ENCODE measurements around the gene MICA.

MICA gene

DNA sequence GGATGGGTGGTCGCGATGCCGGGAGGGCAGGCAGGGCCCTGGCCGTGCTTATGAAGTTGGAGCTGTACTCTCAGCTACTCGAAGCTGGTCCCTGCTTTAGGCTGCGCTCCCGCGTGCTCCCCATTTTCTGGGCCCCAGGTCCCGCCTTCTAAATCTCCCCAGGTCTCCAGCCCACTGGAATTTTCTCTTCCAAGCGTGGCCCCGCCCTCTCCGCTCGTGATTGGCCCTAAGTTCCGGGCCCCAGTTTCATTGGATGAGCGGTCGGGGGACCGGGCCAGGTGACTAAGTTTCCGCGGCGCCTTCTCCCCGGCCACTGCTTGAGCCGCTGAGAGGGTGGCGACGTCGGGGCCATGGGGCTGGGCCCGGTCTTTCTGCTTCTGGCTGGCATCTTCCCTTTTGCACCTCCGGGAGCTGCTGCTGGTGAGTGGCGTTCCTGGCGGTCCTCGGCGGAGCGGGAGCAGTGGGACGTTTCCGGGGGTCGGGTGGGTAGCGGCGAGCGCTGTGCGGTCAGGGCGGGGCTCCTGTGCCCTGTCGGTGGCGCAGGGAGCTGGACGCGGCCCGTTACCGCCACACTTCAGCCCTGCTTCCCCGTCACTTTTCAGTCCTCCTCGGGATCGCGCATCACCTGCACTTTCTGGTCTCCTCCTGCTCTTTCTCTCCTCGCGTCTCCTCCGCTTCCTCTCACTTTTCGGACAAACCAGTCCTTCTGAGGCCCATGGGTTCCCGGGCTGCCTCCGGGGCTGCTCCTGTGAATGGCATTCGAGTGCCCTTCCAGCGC lies at the start of gene MICA:
MICA (plus strand) TSS at position 313 of the 778 bp plus-strand sequence; CDS start at position 351, 38 bp downstream.
- no peaks in the 10 kb centered on the region for H3K27me3 ChIP-seq (ENCODE audit: control insufficient read depth in 2 of 2, insufficient read depth in 2 of 2, low read length in 2 of 2)
- H3K4me1 ChIP-seq (ENCODE audit: control insufficient read depth in 2 of 2, insufficient read depth in 2 of 2, low read length in 2 of 2): peaks cover 32 to 46% of the 10 kb centered on the region in 2 donors
- peak within 1 kb of the TSS; percentile 66 to 93 for H3K4me3 ChIP-seq (ENCODE audit: low read length in 2 of 2)
- peak within 1 kb of the TSS; percentile 65 to 95 for H3K9ac ChIP-seq (ENCODE audit: low read depth in 1 of 2, low read length in 2 of 2)
- H3K27ac ChIP-seq (ENCODE audit: low read depth in 2 of 2, low read length in 2 of 2): peak within 1 kb of the TSS; percentile 68 to 94
- peaks cover 0 to 2% of the 10 kb centered on the region in 2 donors for H3K36me3 ChIP-seq (ENCODE audit: control insufficient read depth in 2 of 2, insufficient read depth in 2 of 2, low read length in 2 of 2)
- no peaks in the 10 kb centered on the region for H3K9me3 ChIP-seq (ENCODE audit: control insufficient read depth in 2 of 2, low read length in 2 of 2)

DNA sequence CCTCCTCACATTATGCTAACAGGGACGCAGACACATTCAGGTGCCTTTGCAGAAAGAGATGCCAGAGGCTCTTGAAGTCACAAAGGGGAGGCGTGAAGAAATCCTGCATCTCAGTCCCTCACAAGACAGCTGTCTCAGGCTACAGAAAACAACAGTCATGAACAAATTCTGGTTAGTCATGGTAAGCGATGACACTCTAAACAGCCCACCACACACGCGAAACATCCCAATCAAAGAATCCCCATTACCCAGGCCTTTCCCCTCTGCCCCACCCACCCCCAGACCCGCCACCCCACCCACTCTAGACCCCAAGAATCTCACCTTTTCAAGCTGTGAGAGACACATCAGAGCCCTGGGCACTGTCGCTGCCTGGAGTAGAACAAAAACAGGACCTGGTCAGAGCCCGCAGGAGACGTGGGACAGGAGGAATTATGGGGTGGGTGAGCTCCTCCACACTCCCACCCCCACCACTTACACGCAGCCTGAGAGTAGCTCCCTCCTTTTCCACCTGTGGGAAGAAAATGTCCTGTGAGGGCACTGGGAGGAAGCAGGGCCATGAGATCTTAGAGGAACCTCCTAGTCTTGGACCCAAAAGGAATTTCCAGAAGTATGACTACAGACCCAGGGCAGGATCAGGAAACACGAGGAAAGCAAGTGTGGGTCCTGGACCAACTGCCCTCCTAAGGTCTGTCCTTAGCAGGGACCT lies 49.1 kb upstream of the MICA start:
- H3K4me1 ChIP-seq (ENCODE audit: control insufficient read depth in 2 of 2, insufficient read depth in 2 of 2, low read length in 2 of 2): peaks cover 14 to 21% of the 10 kb centered on the region in 2 donors
- no peak overlapping the region for H3K27ac ChIP-seq (ENCODE audit: low read depth in 2 of 2, low read length in 2 of 2)
- no peaks in the 10 kb centered on the region for H3K9me3 ChIP-seq (ENCODE audit: control insufficient read depth in 2 of 2, low read length in 2 of 2)
- peaks cover 20 to 24% of the 10 kb centered on the region in 2 donors for H3K36me3 ChIP-seq (ENCODE audit: control insufficient read depth in 2 of 2, insufficient read depth in 2 of 2, low read length in 2 of 2)
- no peaks in the 10 kb centered on the region for H3K27me3 ChIP-seq (ENCODE audit: control insufficient read depth in 2 of 2, insufficient read depth in 2 of 2, low read length in 2 of 2)
- H3K4me3 ChIP-seq (ENCODE audit: low read length in 2 of 2): peak overlapping the region; percentile 78 to 81
- H3K9ac ChIP-seq (ENCODE audit: low read depth in 1 of 2, low read length in 2 of 2): peak overlapping the region in 1 of 2 donors; percentile 95

DNA sequence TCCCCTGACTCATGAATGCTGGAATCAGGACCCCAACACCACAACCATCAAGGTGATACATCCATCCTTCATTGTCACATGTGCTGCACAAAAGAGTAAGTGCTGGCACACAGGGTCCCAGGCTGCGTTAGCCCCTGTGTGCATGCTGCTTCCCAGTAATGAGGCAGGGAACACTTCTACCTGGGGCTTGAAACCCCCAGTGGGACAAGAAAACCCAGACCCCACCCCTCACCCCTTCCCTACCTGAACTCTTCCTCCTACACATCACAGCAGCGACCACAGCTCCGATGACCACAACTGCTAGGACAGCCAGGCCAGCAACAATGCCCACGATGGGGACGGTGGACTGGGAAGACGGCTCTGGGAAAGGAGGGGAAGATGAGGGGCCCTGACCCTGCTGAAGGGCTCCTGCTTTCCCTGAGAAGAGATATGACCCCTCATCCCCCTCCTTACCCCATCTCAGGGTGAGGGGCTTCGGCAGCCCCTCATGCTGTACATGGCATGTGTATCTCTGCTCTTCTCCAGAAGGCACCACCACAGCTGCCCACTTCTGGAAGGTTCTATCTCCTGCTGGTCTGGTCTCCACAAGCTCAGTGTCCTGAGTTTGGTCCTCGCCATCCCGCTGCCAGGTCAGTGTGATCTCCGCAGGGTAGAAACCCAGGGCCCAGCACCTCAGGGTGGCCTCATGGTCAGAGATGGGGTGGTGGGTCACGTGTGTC lies 48.4 kb upstream of the MICA start:
- Histone ChIP-seq H3K9me3 (ENCODE audit: control insufficient read depth in 2 of 2, low read length in 2 of 2) (no peaks in the 10 kb centered on the region), H3K4me1 (ENCODE audit: control insufficient read depth in 2 of 2, insufficient read depth in 2 of 2, low read length in 2 of 2) (peaks cover 14 to 21% of the 10 kb centered on the region in 2 donors), H3K4me3 (ENCODE audit: low read length in 2 of 2) (peak overlapping the region; percentile 78 to 81), H3K27me3 (ENCODE audit: control insufficient read depth in 2 of 2, insufficient read depth in 2 of 2, low read length in 2 of 2) (no peaks in the 10 kb centered on the region), H3K36me3 (ENCODE audit: control insufficient read depth in 2 of 2, insufficient read depth in 2 of 2, low read length in 2 of 2) (peaks cover 20 to 24% of the 10 kb centered on the region in 2 donors), H3K27ac (ENCODE audit: low read depth in 2 of 2, low read length in 2 of 2) (no peak overlapping the region), H3K9ac (ENCODE audit: low read depth in 1 of 2, low read length in 2 of 2) (peak overlapping the region; percentile 52 to 95)

DNA sequence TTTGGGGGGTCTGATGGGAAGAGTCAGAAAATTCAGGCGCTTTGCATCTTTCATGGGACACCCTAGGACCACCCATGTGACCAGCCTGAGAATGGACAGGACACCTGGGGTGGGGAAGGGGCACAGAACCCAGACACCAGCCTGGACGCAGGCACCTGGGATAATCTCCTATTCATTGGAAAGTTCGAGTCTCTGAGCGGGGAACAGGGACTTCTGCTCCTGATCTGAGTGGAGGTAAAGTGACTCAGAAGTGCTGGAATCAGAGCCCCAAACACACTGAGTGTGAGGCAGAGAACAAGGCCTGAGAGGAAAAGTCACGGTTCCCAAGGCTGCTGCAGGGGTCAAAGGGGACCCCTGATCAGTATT lies 47.8 kb upstream of the MICA start:
- peaks cover 20 to 24% of the 10 kb centered on the region in 2 donors for H3K36me3 ChIP-seq (ENCODE audit: control insufficient read depth in 2 of 2, insufficient read depth in 2 of 2, low read length in 2 of 2)
- H3K4me3 ChIP-seq (ENCODE audit: low read length in 2 of 2): peak overlapping the region; percentile 78 to 81
- H3K27ac ChIP-seq (ENCODE audit: low read depth in 2 of 2, low read length in 2 of 2): peak overlapping the region in 1 of 2 donors; percentile 89
- H3K4me1 ChIP-seq (ENCODE audit: control insufficient read depth in 2 of 2, insufficient read depth in 2 of 2, low read length in 2 of 2): peaks cover 14 to 21% of the 10 kb centered on the region in 2 donors
- H3K9me3 ChIP-seq (ENCODE audit: control insufficient read depth in 2 of 2, low read length in 2 of 2): no peaks in the 10 kb centered on the region
- H3K27me3 ChIP-seq (ENCODE audit: control insufficient read depth in 2 of 2, insufficient read depth in 2 of 2, low read length in 2 of 2): no peaks in the 10 kb centered on the region
- peak overlapping the region; percentile 52 to 95 for H3K9ac ChIP-seq (ENCODE audit: low read depth in 1 of 2, low read length in 2 of 2)

DNA sequence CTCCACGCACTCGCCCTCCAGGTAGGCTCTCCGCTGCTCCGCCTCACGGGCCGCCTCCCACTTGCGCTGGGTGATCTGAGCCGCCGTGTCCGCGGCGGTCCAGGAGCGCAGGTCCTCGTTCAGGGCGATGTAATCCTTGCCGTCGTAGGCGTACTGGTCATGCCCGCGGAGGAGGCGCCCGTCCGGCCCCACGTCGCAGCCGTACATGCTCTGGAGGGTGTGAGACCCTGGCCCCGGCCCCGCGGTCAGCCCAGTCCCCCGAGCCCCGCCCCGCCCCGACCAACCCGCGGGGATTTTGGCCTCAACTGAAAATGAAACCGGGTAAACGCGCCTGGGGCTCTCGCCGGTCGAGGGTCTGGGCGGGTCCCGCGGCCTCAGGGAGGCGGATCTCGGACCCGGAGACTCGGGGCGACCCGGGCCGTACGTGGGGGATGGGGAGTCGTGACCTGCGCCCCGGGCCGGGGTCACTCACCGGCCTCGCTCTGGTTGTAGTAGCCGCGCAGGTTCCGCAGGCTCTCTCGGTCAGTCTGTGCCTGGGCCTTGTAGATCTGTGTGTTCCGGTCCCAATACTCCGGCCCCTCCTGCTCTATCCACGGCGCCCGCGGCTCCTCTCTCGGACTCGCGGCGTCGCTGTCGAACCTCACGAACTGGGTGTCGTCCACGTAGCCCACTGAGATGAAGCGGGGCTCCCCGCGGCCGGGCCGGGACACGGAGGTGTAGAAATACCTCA lies 47.0 kb upstream of the MICA start:
- Histone ChIP-seq H3K27me3 (ENCODE audit: control insufficient read depth in 2 of 2, insufficient read depth in 2 of 2, low read length in 2 of 2) (no peaks in the 10 kb centered on the region), H3K9me3 (ENCODE audit: control insufficient read depth in 2 of 2, low read length in 2 of 2) (no peaks in the 10 kb centered on the region), H3K27ac (ENCODE audit: low read depth in 2 of 2, low read length in 2 of 2) (peak overlapping the region; percentile 75 to 89), H3K4me1 (ENCODE audit: control insufficient read depth in 2 of 2, insufficient read depth in 2 of 2, low read length in 2 of 2) (peaks cover 14 to 21% of the 10 kb centered on the region in 2 donors), H3K9ac (ENCODE audit: low read depth in 1 of 2, low read length in 2 of 2) (peak overlapping the region; percentile 74 to 95), H3K36me3 (ENCODE audit: control insufficient read depth in 2 of 2, insufficient read depth in 2 of 2, low read length in 2 of 2) (peaks cover 20 to 24% of the 10 kb centered on the region in 2 donors), H3K4me3 (ENCODE audit: low read length in 2 of 2) (peak overlapping the region; percentile 78 to 81)

DNA sequence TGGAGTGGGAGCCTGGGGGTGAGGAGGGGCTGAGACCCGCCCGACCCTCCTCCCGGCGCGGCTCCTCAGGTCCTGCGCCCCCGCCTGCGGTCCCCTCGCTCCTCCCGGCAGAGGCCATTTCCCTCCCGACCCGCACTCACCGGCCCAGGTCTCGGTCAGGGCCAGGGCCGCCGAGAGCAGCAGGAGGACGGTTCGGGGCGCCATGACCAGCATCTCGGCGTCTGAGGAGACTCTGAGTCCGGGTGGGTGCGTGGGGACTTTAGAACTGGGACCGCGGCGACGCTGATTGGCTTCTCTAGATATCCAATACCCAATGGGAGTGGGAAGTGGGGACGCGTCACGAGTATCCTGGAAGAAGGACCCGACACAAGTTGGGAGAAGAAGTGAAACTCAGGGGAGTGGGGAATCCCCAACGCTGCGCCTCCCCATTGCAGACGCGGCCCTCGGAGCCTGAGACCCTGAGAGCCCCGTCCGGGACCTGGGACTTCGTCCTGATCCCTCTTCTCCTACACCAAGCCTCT lies 46.4 kb upstream of the MICA start, which contains the start of gene HLA-B:
HLA-B (minus strand) TSS at position 234 of the 521 bp plus-strand sequence; CDS start at position 213, 21 bp downstream.
- Histone ChIP-seq H3K27ac (ENCODE audit: low read depth in 2 of 2, low read length in 2 of 2) (peak within 1 kb of the TSS; percentile 78 to 89), H3K9ac (ENCODE audit: low read depth in 1 of 2, low read length in 2 of 2) (peak within 1 kb of the TSS; percentile 78 to 95), H3K36me3 (ENCODE audit: control insufficient read depth in 2 of 2, insufficient read depth in 2 of 2, low read length in 2 of 2) (peaks cover 20 to 24% of the 10 kb centered on the region in 2 donors), H3K4me1 (ENCODE audit: control insufficient read depth in 2 of 2, insufficient read depth in 2 of 2, low read length in 2 of 2) (peaks cover 14 to 21% of the 10 kb centered on the region in 2 donors), H3K4me3 (ENCODE audit: low read length in 2 of 2) (peak within 1 kb of the TSS; percentile 78 to 81), H3K27me3 (ENCODE audit: control insufficient read depth in 2 of 2, insufficient read depth in 2 of 2, low read length in 2 of 2) (no peaks in the 10 kb centered on the region), H3K9me3 (ENCODE audit: control insufficient read depth in 2 of 2, low read length in 2 of 2) (no peaks in the 10 kb centered on the region)

DNA sequence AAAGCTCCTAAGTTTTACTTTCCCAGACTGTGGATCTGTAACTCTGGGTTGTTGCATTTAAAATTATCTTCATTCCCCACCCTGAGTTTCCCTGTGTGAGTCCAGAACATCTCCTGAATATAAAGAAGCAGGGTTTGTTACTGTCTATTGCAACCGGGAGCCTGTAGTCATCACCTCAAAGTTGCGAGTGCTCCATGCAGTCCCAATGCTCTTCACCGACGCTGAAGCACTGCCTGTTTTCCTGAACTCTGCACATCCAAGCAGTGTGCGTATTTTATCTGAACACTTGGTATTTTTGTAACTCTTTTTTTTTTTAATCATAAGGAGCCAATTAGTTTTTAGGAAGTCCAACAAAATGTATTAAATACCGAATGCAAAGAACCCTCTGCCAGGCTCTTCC lies 45.5 kb upstream of the MICA start:
- Histone ChIP-seq H3K4me1 (ENCODE audit: control insufficient read depth in 2 of 2, insufficient read depth in 2 of 2, low read length in 2 of 2) (peaks cover 14 to 15% of the 10 kb centered on the region in 2 donors), H3K9me3 (ENCODE audit: control insufficient read depth in 2 of 2, low read length in 2 of 2) (no peaks in the 10 kb centered on the region), H3K27me3 (ENCODE audit: control insufficient read depth in 2 of 2, insufficient read depth in 2 of 2, low read length in 2 of 2) (no peaks in the 10 kb centered on the region), H3K9ac (ENCODE audit: low read depth in 1 of 2, low read length in 2 of 2) (peak overlapping the region in 1 of 2 donors; percentile 95), H3K27ac (ENCODE audit: low read depth in 2 of 2, low read length in 2 of 2) (no peak overlapping the region), H3K4me3 (ENCODE audit: low read length in 2 of 2) (peak overlapping the region in 1 of 2 donors; percentile 73), H3K36me3 (ENCODE audit: control insufficient read depth in 2 of 2, insufficient read depth in 2 of 2, low read length in 2 of 2) (peaks cover 20 to 24% of the 10 kb centered on the region in 2 donors)

DNA sequence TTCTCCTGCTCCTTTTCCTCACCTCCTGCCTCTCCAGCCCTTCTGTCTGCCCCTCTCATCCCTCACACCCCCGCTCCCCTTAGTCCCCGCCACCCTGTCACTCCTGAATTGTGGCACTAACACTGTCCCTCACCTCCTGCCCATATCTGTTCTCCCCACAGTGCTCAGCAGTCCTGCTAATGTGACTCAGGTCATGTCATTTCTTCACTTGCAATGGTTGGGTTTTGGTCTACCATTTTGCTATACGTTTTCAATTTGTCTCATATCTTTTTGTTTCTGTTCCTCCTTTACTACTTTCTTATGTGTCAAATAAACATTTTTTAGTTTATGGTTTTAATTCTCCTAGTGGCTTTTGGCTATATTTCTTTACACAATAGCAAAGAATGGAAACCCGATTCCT lies 45.1 kb upstream of the MICA start:
- H3K9me3 ChIP-seq (ENCODE audit: control insufficient read depth in 2 of 2, low read length in 2 of 2): no peaks in the 10 kb centered on the region
- no peaks in the 10 kb centered on the region for H3K27me3 ChIP-seq (ENCODE audit: control insufficient read depth in 2 of 2, insufficient read depth in 2 of 2, low read length in 2 of 2)
- no peak overlapping the region for H3K4me3 ChIP-seq (ENCODE audit: low read length in 2 of 2)
- H3K27ac ChIP-seq (ENCODE audit: low read depth in 2 of 2, low read length in 2 of 2): no peak overlapping the region
- peaks cover 20 to 23% of the 10 kb centered on the region in 2 donors for H3K36me3 ChIP-seq (ENCODE audit: control insufficient read depth in 2 of 2, insufficient read depth in 2 of 2, low read length in 2 of 2)
- peak overlapping the region in 1 of 2 donors; percentile 6 for H3K9ac ChIP-seq (ENCODE audit: low read depth in 1 of 2, low read length in 2 of 2)
- H3K4me1 ChIP-seq (ENCODE audit: control insufficient read depth in 2 of 2, insufficient read depth in 2 of 2, low read length in 2 of 2): peaks cover 14 to 15% of the 10 kb centered on the region in 2 donors

DNA sequence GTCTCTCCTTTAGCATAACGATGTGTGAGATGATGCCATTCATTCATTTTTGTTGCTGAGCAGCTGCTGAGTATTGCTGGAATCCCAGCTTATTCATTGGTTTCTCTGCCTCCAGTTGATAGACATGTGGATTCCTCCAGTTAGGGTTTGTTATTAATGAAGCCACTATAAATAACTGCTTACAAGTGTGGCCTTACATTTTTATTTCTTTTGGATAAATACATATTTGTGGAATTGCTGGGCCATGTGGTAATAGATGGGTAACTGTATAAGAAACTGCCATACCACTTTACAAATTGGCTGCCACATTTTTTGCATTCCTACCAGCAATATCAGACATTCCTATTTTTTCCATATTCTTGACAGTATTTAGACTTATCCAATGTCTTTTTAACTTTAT lies 43.8 kb upstream of the MICA start:
- Histone ChIP-seq H3K36me3 (ENCODE audit: control insufficient read depth in 2 of 2, insufficient read depth in 2 of 2, low read length in 2 of 2) (peaks cover 12% of the 10 kb centered on the region in 2 donors), H3K27ac (ENCODE audit: low read depth in 2 of 2, low read length in 2 of 2) (no peak overlapping the region), H3K9me3 (ENCODE audit: control insufficient read depth in 2 of 2, low read length in 2 of 2) (no peaks in the 10 kb centered on the region), H3K4me1 (ENCODE audit: control insufficient read depth in 2 of 2, insufficient read depth in 2 of 2, low read length in 2 of 2) (peaks cover 10 to 13% of the 10 kb centered on the region in 2 donors), H3K9ac (ENCODE audit: low read depth in 1 of 2, low read length in 2 of 2) (no peak overlapping the region), H3K27me3 (ENCODE audit: control insufficient read depth in 2 of 2, insufficient read depth in 2 of 2, low read length in 2 of 2) (no peaks in the 10 kb centered on the region), H3K4me3 (ENCODE audit: low read length in 2 of 2) (no peak overlapping the region)
